Uterus (tissue), 2 donors: ENCODE data around the gene TSPAN9.

Experiments used
- POLR2A ChIP-seq, 2 donors: fragments of 450-650 bp; IDR thresholded peaks; one replicate each; pipeline ENCODE4 v1.6.1; 2016; ENCODE audit warnings: antibody characterized with exemption in 2 of 2, mild to moderate bottlenecking in 1 of 2, moderate library complexity in 1 of 2
- TF ChIP-seq, protein P1 (sequence below), 4 experiments: fragments of 200-600 bp in 2 of 4; fragments of 450-650 bp in 2 of 4; sonication (generic) in 2 of 4; IDR thresholded peaks; one replicate each; pipeline ENCODE4 v1.5.1; 2016 to 2019; ENCODE audit warnings: antibody characterized with exemption in 4 of 4, mild to moderate bottlenecking in 2 of 4, moderate library complexity in 1 of 4

DNA sequence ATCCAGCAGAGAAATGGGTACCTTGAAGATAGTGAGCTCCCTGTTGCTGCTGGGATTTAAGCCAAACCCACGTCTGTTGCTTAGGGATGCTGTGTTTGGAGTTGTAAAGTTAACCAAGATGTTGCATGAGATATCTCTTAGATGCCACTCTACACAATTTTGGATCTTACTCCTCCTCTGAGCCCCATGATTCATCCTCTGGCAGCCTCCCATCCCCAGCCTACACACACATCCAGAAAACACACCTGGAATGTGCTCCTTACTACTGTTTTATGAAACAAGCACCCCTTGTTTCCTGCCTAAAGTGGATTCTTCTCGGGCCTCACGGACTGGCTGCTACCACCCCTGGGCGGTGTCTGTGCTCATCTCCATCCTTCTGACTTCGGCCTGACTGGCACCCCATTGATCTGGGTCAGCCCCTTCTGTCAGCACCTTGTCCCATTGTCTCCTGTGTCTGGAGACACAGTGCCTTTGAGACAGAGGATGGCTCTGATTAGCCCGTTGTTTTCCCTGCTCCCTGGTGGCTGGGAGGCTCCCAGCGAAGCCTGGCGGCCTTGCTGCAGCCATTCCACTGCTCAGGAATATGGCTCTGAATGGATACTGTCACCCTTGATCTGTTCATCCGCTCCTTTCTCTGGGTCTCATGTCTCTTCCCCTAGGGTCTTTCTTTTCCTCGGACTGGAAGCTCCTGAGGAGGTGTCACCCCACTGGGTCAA lies 24.3 kb downstream of the TSPAN9 start:
- TF ChIP-seq, protein P1, sequence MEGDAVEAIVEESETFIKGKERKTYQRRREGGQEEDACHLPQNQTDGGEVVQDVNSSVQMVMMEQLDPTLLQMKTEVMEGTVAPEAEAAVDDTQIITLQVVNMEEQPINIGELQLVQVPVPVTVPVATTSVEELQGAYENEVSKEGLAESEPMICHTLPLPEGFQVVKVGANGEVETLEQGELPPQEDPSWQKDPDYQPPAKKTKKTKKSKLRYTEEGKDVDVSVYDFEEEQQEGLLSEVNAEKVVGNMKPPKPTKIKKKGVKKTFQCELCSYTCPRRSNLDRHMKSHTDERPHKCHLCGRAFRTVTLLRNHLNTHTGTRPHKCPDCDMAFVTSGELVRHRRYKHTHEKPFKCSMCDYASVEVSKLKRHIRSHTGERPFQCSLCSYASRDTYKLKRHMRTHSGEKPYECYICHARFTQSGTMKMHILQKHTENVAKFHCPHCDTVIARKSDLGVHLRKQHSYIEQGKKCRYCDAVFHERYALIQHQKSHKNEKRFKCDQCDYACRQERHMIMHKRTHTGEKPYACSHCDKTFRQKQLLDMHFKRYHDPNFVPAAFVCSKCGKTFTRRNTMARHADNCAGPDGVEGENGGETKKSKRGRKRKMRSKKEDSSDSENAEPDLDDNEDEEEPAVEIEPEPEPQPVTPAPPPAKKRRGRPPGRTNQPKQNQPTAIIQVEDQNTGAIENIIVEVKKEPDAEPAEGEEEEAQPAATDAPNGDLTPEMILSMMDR (IDR thresholded peaks at IDR 0.05), result no peak
- no peak for TF ChIP-seq POLR2A (IDR thresholded peaks at IDR 0.05)
